ENCODE measurements around the gene ZNF324B. TPM values are rescaled to one million over a fixed set of nuclear protein-coding genes. Genes with fewer than 3 reads are reported as not detected.

Gene ZNF324B
- total and polyA plus RNA-seq, 2 of the 8 experiments (the other 6 are each of a cell fraction or from before 2014, with no cell fraction given) = 2.9 to 6.0 TPM

DNA sequence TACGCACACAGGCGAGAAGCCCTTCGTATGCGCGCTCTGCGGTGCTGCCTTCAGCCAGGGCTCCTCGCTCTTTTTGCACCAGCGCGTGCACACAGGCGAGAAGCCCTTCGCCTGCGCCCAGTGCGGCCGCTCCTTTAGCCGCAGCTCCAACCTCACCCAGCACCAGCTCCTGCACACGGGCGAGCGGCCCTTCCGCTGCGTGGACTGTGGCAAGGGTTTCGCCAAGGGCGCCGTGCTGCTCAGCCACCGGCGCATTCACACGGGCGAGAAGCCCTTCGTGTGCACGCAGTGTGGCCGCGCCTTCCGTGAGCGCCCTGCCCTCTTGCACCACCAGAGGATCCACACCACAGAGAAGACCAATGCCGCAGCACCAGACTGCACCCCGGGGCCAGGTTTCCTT, 4.7 kb downstream of the ZNF324B start:
- Histone ChIP-seq H3K4ac (replicated peaks; ENCODE audit: insufficient read length, low read depth, low read length) (no peak overlapping the region), H3K18ac (ENCODE audit: extremely low read depth, low read length) (no peak overlapping the region), H3K4me3 (ENCODE audit: extremely low read depth in 1 of 4, insufficient read depth in 2 of 4, low read depth in 3 of 4, low read length in 4 of 4) (no peak overlapping the region), H3K56ac (replicated peaks; ENCODE audit: insufficient read length, low read depth, low read length) (no peak overlapping the region), H4K91ac (replicated peaks; ENCODE audit: insufficient read length, low read length) (no peak overlapping the region), H2BK12ac (ENCODE audit: low read depth, low read length) (no peak overlapping the region), H4K8ac (ENCODE audit: extremely low read depth, insufficient read depth, low read length) (no peak overlapping the region), H3K36me3 (ENCODE audit: control insufficient read depth in 2 of 4, insufficient read depth in 4 of 4, low read length in 3 of 4) (peaks cover 0 to 5% (median 2%) of the 10 kb centered on the region in 4 experiments; a peak in 3 of 8 replicates), H3K9ac (replicated peaks in 1 of 4; ENCODE audit: extremely low read depth in 1 of 4, low read depth in 3 of 4, low read length in 3 of 4) (no peak overlapping the region), H3K79me2 (ENCODE audit: control insufficient read depth in 1 of 2, insufficient read depth in 2 of 2, low read length in 2 of 2) (no peaks in the 10 kb centered on the region; a peak in 1 of 4 replicates), H4K5ac (ENCODE audit: insufficient read length, low read depth, low read length) (no peak overlapping the region), H3K9me3 (ENCODE audit: insufficient read depth in 2 of 2, low read depth in 1 of 2, low read length in 1 of 2) (no peaks in the 10 kb centered on the region), H3K23ac (ENCODE audit: insufficient read length) (no peak overlapping the region), H2AFZ (ENCODE audit: low read length) (no peak overlapping the region), H3K23me2 (ENCODE audit: low read depth, low read length) (peaks cover 4% of the 10 kb centered on the region; the same call in 1 of the 2 replicates), H2BK5ac (ENCODE audit: low read depth, low read length) (no peak overlapping the region), H3K79me1 (ENCODE audit: low read depth, low read length) (no peaks in the 10 kb centered on the region), H3K14ac (ENCODE audit: insufficient read length) (no peak overlapping the region), H3K4me1 (replicated peaks in 1 of 4; ENCODE audit: control insufficient read depth in 3 of 4, insufficient read depth in 4 of 4, low read length in 3 of 4) (no peaks in the 10 kb centered on the region), H2AK5ac (ENCODE audit: low read depth, low read length) (no peak overlapping the region), H2BK15ac (ENCODE audit: low read length) (no peak overlapping the region), H3K4me2 (ENCODE audit: insufficient read depth in 1 of 2, low read depth in 2 of 2, low read length in 2 of 2) (no peak overlapping the region), H3K27me3 (replicated peaks in 1 of 4; ENCODE audit: control insufficient read depth in 3 of 4, extremely low read depth in 1 of 4, insufficient read depth in 3 of 4, low read length in 3 of 4) (peaks cover 0 to 3% (median under 1%) of the 10 kb centered on the region in 4 experiments; a peak in 2 of 7 replicates), H2BK20ac (ENCODE audit: low read length) (no peak overlapping the region), H2BK120ac (replicated peaks; ENCODE audit: low read depth, low read length) (no peak overlapping the region), H3K27ac (ENCODE audit: low read depth, low read length) (no peak overlapping the region), H4K20me1 (replicated peaks in 1 of 2; ENCODE audit: control insufficient read depth in 1 of 2, insufficient read depth in 2 of 2, low read length in 2 of 2) (no peaks in the 10 kb centered on the region)
- 98% methylated on average over 13 of the region's 35 CpGs; no CpG with 5 or more reads in 1 of the 2 experiments for WGBS, 2 experiments (ENCODE audit: extremely low coverage in 1 of 2, insufficient coverage in 1 of 2, insufficient read length in 1 of 2, insufficient replicate concordance in 2 of 2, low coverage in 1 of 2, low lambda C conversion rate in 2 of 2, missing lambda C conversion rate in 1 of 2)
- DNase-seq (ENCODE audit: low read depth in 1 of 2, low spot score in 2 of 2) = no peak
- CTCF ChIA-PET (ENCODE audit: partially characterized antibody) = interaction anchor here (0.6 to 1.1 kb wide), 2 partner anchors 64 to 365 kb away, joined by 3 to 4 read pairs; no protein-coding TSS in a partner anchor
- FAIRE-seq = no peak
- POLR2A ChIA-PET (ENCODE audit: partially characterized antibody) = interaction anchor here (0.5 to 1.1 kb wide), 3 partner anchors 10 to 464 kb away, joined by 3 read pairs; no protein-coding TSS in a partner anchor
- TF ChIP-seq, protein P1, sequence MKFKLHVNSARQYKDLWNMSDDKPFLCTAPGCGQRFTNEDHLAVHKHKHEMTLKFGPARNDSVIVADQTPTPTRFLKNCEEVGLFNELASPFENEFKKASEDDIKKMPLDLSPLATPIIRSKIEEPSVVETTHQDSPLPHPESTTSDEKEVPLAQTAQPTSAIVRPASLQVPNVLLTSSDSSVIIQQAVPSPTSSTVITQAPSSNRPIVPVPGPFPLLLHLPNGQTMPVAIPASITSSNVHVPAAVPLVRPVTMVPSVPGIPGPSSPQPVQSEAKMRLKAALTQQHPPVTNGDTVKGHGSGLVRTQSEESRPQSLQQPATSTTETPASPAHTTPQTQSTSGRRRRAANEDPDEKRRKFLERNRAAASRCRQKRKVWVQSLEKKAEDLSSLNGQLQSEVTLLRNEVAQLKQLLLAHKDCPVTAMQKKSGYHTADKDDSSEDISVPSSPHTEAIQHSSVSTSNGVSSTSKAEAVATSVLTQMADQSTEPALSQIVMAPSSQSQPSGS (IDR thresholded peaks at IDR 0.05; ENCODE audit: low read length) = no peak
- TF ChIP-seq MAFK (IDR thresholded peaks at IDR 0.05; ENCODE audit: low read depth, low read length) (no peak), CREB1 (IDR thresholded peaks at IDR 0.05) (no peak), KDM5A (IDR thresholded peaks at IDR 0.05; ENCODE audit: low read length) (no peak), RXRA (IDR thresholded peaks at IDR 0.05; ENCODE audit: insufficient read depth, low read depth, low read length) (no peak), HDAC6 (IDR thresholded peaks at IDR 0.05; ENCODE audit: low read depth, low read length) (no peak), RAD21 (IDR thresholded peaks at IDR 0.05 in 1 of 2, conservative IDR thresholded peaks at IDR 0.05 in 1 of 2; ENCODE audit: low read depth in 2 of 2, low read length in 2 of 2) (no peak), SP2 (IDR thresholded peaks at IDR 0.05; ENCODE audit: low read length) (no peak), PHF8 (conservative IDR thresholded peaks at IDR 0.05; ENCODE audit: low read depth, low read length) (no peak), TAF7 (optimal IDR thresholded peaks at IDR 0.05; ENCODE audit: borderline replicate concordance, low read depth, low read length) (no peak), ASH2L (IDR thresholded peaks at IDR 0.05; ENCODE audit: low read length) (no peak)
- TF ChIP-seq, protein P2, sequence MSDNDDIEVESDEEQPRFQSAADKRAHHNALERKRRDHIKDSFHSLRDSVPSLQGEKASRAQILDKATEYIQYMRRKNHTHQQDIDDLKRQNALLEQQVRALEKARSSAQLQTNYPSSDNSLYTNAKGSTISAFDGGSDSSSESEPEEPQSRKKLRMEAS (IDR thresholded peaks at IDR 0.05) = no peak

Data from H1 (cell line).